PFSK-1 (cell line): ENCODE measurements around the gene SERGEF. TPM values are rescaled to one million over a fixed set of nuclear protein-coding genes. Genes with fewer than 3 reads are reported as not detected.

Source experiments
- FOXP2 ChIP-seq: optimal IDR thresholded peaks from 2 replicates; pipeline ENCODE3; 2011; ENCODE audit warnings: borderline replicate concordance, control low read depth, inconsistent platforms; ENCODE audit not compliant: insufficient read depth; ENCODE audit errors: extremely low read length, extremely low read depth
- POLR2AphosphoS5 ChIP-seq: IDR thresholded peaks from 2 replicates; pipeline ENCODE4 v1.6.1; 2012; ENCODE audit warnings: low read depth, mild to moderate bottlenecking, control low read depth, low read length, moderate library complexity
- REST ChIP-seq, 2 experiments: IDR thresholded peaks; 2 replicates each; pipeline versions ENCODE4 v1.6.1 to v1.8.0; 2011 to 2012; ENCODE audit warnings: low read depth in 2 of 2, low read length in 2 of 2, control low read depth in 1 of 2, inconsistent platforms in 1 of 2, mild to moderate bottlenecking in 1 of 2, moderate library complexity in 1 of 2; ENCODE audit not compliant: insufficient read depth in 1 of 2
- SIN3A ChIP-seq: IDR thresholded peaks from 2 replicates; pipeline ENCODE4 v1.6.1; 2012; ENCODE audit warnings: mild to moderate bottlenecking, low read length, moderate library complexity, borderline replicate concordance; ENCODE audit not compliant: insufficient read depth
- TAF1 ChIP-seq: IDR thresholded peaks from 2 replicates; pipeline ENCODE4 v1.6.1; 2012; ENCODE audit warnings: low read length, control low read depth, borderline replicate concordance; ENCODE audit not compliant: insufficient read depth
- polyA plus RNA-seq: library from polyadenylated mRNA; unstranded; fragments of >200 nt; gene quantifications from one replicate; pipeline ENCODE4 v1.2.1, GENCODE V29; 2012; ENCODE audit warnings: low read depth, missing spikeins; ENCODE audit not compliant: insufficient read length

SERGEF gene
- 2.5 TPM for polyA plus RNA-seq

DNA sequence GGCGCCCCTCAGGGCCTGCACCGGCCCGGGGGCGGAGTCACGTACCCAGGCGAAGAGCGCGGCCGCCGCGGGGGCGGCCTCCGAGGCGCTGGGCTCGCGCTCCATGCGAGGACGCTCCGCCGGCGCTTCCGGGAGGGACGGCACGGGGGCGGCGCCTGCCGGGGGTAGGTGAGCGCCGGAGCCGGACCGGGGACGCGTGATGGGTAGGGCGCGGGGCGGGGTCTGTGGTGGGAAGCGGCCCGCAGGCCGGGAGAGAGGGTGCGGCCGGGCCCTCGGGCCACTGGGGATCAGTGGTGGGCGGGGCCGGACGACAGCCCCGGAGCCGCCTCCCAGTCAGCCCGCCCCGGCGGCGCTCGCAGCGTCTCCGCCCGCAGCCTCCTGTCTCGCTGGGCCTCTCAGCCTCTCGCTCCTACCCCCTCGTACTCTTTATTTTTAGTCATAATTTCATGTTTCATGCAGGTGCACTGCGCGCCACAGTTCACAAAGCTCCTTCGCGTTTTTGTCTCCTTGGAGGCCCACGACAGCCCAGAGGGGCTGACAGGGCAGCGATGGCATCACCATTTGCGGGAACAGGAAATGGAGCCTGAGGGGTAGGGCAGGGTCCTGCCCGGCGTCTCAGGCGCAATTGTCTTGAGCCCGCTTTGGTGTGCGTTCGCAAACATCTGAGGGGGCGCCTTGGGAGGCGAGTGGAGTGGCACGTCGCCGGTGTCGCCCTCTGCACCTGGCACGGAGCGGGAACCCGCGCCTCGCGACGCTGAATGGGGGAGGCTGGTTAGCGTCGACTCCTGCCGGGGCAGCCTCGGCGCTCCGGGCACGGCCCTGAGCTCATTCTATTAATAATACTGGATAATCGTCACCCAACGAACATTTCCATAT, at the start of gene SERGEF:
Gene SERGEF, minus strand, starts transcription at position 142 of the 876 bp plus-strand sequence. Its CDS starts 37 bp downstream, at position 105.
- peak; percentile 38; the same call in 1 of the 2 replicates for TF ChIP-seq POLR2AphosphoS5
- TF ChIP-seq SIN3A: no peak
- TF ChIP-seq FOXP2: peak; percentile 74
- no peak for TF ChIP-seq TAF1
- no peak for TF ChIP-seq REST (IDR thresholded peaks at IDR 0.05; ENCODE audit: insufficient read depth in 1 of 2, low read depth in 2 of 2, low read length in 2 of 2)

DNA sequence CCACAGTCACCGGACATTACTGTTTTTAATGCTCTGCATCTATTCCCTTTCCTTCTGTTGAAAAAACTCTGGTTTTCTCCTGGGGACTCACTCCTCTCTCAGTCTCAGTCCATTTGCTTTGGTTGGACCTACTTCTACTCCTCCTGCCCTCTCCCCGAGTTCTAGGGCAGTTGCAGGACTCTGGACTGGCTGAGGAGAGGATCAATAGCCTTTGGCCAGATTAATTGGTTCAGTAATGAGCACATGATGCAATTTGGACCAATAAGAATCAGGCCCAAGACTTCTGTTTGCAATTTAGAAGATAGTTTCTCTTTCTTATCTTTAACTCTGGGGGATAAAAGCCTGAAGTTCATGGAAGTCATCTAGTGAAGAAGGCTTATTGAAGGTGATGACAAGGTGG, 48.5 kb upstream of the SERGEF start:
- TF ChIP-seq POLR2AphosphoS5: no peak
- no peak for TF ChIP-seq SIN3A
- TF ChIP-seq TAF1: no peak
- TF ChIP-seq REST (IDR thresholded peaks at IDR 0.05; ENCODE audit: insufficient read depth in 1 of 2, low read depth in 2 of 2, low read length in 2 of 2): no peak
- no peak for TF ChIP-seq FOXP2

DNA sequence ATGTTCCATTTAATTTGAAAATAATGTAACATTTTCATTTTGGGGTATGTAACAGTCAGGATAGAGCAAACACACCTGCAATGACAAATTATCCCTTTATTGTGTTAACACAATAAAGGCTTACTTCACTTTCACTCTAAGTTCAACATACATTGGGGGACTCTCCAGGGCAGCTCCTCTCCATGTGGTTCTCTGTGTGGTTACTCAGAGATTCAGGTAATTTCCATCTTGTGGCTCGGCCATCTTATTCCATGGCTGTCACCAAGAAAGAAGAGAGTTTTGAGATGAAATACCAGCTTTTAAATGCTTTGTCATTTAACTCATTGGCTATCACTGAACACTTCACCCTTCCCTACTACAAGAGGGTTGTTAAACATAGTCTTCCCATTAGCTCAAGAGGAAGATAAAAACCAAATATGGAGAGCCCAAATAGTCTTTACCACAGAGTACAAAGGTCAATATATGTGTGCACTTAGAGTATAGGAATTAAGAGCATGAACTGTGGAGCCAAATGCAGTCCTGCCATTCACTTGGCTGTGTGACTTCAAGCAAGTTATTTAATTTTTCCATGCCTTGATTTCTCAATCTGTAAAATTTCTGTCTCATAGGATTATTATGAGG, 43.8 kb upstream of the SERGEF start:
- TF ChIP-seq SIN3A: no peak
- TF ChIP-seq TAF1: no peak
- no peak for TF ChIP-seq POLR2AphosphoS5
- TF ChIP-seq FOXP2: no peak
- no peak for TF ChIP-seq REST (IDR thresholded peaks at IDR 0.05; ENCODE audit: insufficient read depth in 1 of 2, low read depth in 2 of 2, low read length in 2 of 2)

- no peak for TF ChIP-seq FOXP2
- no peak for TF ChIP-seq TAF1
- no peak for TF ChIP-seq REST (IDR thresholded peaks at IDR 0.05; ENCODE audit: insufficient read depth in 1 of 2, low read depth in 2 of 2, low read length in 2 of 2)
- no peak for TF ChIP-seq SIN3A
- no peak for TF ChIP-seq POLR2AphosphoS5
These were observed 41.8 kb upstream of the SERGEF start for GRCh38 chr11:18054511-18055103.
